Transverse colon (tissue), 4 donors: Measurements from ENCODE around the gene COX10. TPM values are rescaled to one million over a fixed set of nuclear protein-coding genes. Genes with fewer than 3 reads are reported as not detected.
A peak's percentile ranks its signal among the peaks of the same experiment; 100 is the strongest.
"Not testable (repeated sequence)": the region's sequence is repeated elsewhere in the genome, so short reads cannot be mapped to it uniquely, and the experiment has no call there.

ENCODE experiments used
- DNase-seq: peaks from one replicate; pipeline ENCODE4 v3.0.0-alpha.2; 2019
- H3K27ac ChIP-seq, 4 donors: fragments of 200-600 bp; sonication (generic); 2 replicates each; pipeline ENCODE4 v1.5.1; 2016 to 2018; ENCODE audit warnings: inconsistent platforms in 4 of 4
- H3K27me3 ChIP-seq: fragments of 200-600 bp; sonication (generic); 2 replicates; pipeline ENCODE4 v1.5.1; 2017; ENCODE audit warnings: inconsistent platforms
- H3K36me3 ChIP-seq, 4 donors: fragments of 200-600 bp; sonication (generic); 2 replicates each; pipeline ENCODE4 v1.5.1; 2017 to 2019; ENCODE audit warnings: inconsistent platforms in 4 of 4
- H3K4me1 ChIP-seq, 4 donors: fragments of 200-600 bp; sonication (generic); 2 replicates each; pipeline ENCODE4 v1.5.1; 2017 to 2020; ENCODE audit warnings: inconsistent platforms in 4 of 4
- H3K4me3 ChIP-seq, 4 donors: fragments of 200-600 bp; sonication (generic); 1 replicate in 1 of 4; 2 replicates in 3 of 4; pipeline versions ENCODE4 v1.5.1 to v1.6.1; 2017 to 2019; ENCODE audit warnings: inconsistent platforms in 4 of 4
- H3K9me3 ChIP-seq, 2 donors: fragments of 200-600 bp; sonication (generic); 2 replicates each; pipeline ENCODE4 v1.5.1; 2017 to 2019; ENCODE audit warnings: inconsistent platforms in 2 of 2
- CTCF ChIP-seq, 5 experiments: fragments of 200-600 bp in 3 of 5; fragments of 450-650 bp in 2 of 5; sonication (generic) in 3 of 5; IDR thresholded peaks; 1 replicate in 2 of 5; 2 replicates in 3 of 5; pipeline ENCODE4 v1.5.1; 2016 to 2017; ENCODE audit warnings: antibody characterized with exemption in 5 of 5, inconsistent platforms in 3 of 5, mild to moderate bottlenecking in 2 of 5, moderate library complexity in 1 of 5
- EP300 ChIP-seq: sonication (generic); formaldehyde crosslinking; IDR thresholded peaks from one replicate; pipeline ENCODE4 v1.6.1; 2017; ENCODE audit warnings: antibody characterized with exemption, low read depth
- POLR2A ChIP-seq: fragments of 450-650 bp; IDR thresholded peaks from one replicate; pipeline ENCODE4 v1.6.1; 2016; ENCODE audit warnings: antibody characterized with exemption, mild to moderate bottlenecking, moderate library complexity
- POLR2AphosphoS5 ChIP-seq, 3 donors: sonication (generic); formaldehyde crosslinking; IDR thresholded peaks; one replicate each; pipeline ENCODE4 v1.6.1; 2016; ENCODE audit warnings: antibody characterized with exemption in 3 of 3
- WGBS, 2 donors: methylation state at CpG; one replicate each; pipeline ENCODE4 v1.1.5; 2018; ENCODE audit warnings: low coverage in 1 of 2; 5-methylcytosine and 5-hydroxymethylcytosine counted together
- in situ Hi-C, 4 donors: fragments of 200-750 bp; cut with MboI; loops; one replicate each; pipeline versions ENCODE4 v1.15.0 to v1.15.1; 2017; ENCODE audit warnings: low sequenced_read_pairs in 3 of 4, low pct_ligation_motif_present in 1 of 4, low pct_unique_long_range_greater_than_20kb in 1 of 4
- intact Hi-C: fragments of 100-400 bp; cut with DNase I; formaldehyde crosslinking; loops from one replicate; pipeline ENCODE4 v1.15.1; 2023; ENCODE audit warnings: low total_unique reads
- total RNA-seq, 4 donors: library from RNA; depleted of rRNA; stranded (reverse); fragments of >200 nt; gene quantifications; one replicate each; pipeline ENCODE4 v1.1.0, GENCODE V29; 2016

COX10 gene
- total RNA-seq, 4 donors from 2014 or later = 48.9 to 61.9 (median 53.5) TPM

DNA sequence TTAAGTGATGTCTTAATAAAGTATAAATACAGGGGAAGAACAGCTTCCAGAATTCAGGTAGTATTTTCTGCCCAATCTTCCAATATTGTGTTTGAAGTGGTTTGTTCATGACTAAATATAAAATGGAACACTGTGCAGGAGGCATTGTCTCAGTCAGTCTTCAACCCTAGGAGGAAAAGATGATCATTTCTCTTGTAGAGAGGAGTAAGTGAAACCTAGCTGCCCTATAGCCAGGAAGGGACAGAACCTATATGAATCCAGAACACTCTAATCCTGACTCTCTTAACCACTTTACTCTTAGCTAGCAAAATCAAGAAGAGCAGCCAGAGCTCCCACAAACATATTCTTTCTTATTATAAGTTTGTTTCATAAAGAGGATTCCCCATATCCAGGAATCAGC, 122.2 kb downstream of the COX10 start:
- H3K4me3 ChIP-seq, H3K4me1 ChIP-seq, H3K27ac ChIP-seq, in situ Hi-C loops, H3K36me3 ChIP-seq, intact Hi-C loops, H3K9me3 ChIP-seq, DNase-seq, H3K27me3 ChIP-seq: not testable (repeated sequence)

GRCh38 chr17:14192039-14192438, 122.7 kb downstream of the COX10 start:
- DNase-seq, H3K9me3 ChIP-seq, intact Hi-C loops, H3K36me3 ChIP-seq, H3K4me1 ChIP-seq, H3K27ac ChIP-seq, H3K4me3 ChIP-seq, H3K27me3 ChIP-seq, in situ Hi-C loops: not testable (repeated sequence)
- WGBS, 2 donors = 80 to 100% methylated on average over 2 to 11 of the region's 11 CpGs

- H3K4me1 ChIP-seq, H3K27me3 ChIP-seq, H3K4me3 ChIP-seq, intact Hi-C loops, H3K9me3 ChIP-seq, in situ Hi-C loops, H3K36me3 ChIP-seq, DNase-seq, H3K27ac ChIP-seq: not testable (repeated sequence)
- WGBS, 2 donors = 83 to 90% methylated on average over 2 to 12 of the region's 13 CpGs
These were observed 123.5 kb downstream of the COX10 start for GRCh38 chr17:14192636-14193344.

DNA sequence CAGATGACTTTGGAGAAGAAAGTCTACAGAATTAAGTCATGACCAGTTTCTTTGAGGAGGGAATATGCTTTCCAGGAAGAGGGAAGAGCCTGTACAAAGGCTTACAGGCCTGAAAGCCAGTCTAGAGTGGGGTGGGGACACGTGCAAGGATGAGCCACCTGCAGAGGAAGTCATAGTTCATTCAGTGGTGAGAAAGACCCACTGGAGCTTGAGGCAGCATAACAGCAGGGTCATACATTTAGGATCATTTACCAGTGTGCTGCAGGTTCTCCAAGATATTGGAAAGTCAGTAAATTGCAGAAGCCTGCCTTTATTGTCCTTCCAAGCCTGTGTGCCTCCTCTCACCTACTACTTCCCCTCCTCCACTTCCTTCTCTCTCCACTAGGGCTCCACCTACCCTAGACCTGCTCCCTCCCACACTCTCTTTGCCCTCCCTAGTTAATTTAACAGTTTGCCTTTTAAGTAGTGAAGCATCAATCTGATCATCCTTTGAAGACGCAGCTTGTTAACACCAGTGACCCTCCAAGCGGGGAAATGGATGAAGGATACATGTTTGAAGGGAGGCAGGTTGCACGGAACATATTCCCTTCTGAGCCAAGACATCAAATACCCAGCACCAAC, 127.2 kb downstream of the COX10 start:
- in situ Hi-C loops (no loop called here), intact Hi-C loops (no loop called here)
- no peaks in the 10 kb centered on the region for H3K36me3 ChIP-seq
- H3K9me3 ChIP-seq = no peaks in the 10 kb centered on the region
- H3K4me1 ChIP-seq = peaks cover under 1 to 15% (median 11%) of the 10 kb centered on the region in 4 donors
- TF ChIP-seq POLR2AphosphoS5 (IDR thresholded peaks at IDR 0.05) (no peak), CTCF (IDR thresholded peaks at IDR 0.05) (peak in 3 of 5 experiments; percentile 15 to 33 (median 19))
- H3K4me3 ChIP-seq = no peak overlapping the region
- no peak for DNase-seq
- no peaks in the 10 kb centered on the region for H3K27me3 ChIP-seq
- no peak overlapping the region for H3K27ac ChIP-seq
- 88 to 95% methylated on average over 4 of the region's 4 CpGs for WGBS, 2 donors

GRCh38 chr17:14197057-14197456, 127.8 kb downstream of the COX10 start:
- Histone ChIP-seq H3K4me3 (no peak overlapping the region), H3K9me3 (no peaks in the 10 kb centered on the region), H3K4me1 (peaks cover 5 to 20% (median 15%) of the 10 kb centered on the region in 4 donors), H3K36me3 (no peaks in the 10 kb centered on the region), H3K27me3 (no peaks in the 10 kb centered on the region), H3K27ac (no peak overlapping the region)
- TF ChIP-seq POLR2A (no peak), EP300 (no peak), POLR2AphosphoS5 (IDR thresholded peaks at IDR 0.05) (no peak), CTCF (IDR thresholded peaks at IDR 0.05) (no peak)
- intact Hi-C loops (no loop called here), in situ Hi-C loops (no loop called here)
- no peak for DNase-seq
- 86 to 90% methylated on average over 1 to 2 of the region's 2 CpGs for WGBS, 2 donors

DNA sequence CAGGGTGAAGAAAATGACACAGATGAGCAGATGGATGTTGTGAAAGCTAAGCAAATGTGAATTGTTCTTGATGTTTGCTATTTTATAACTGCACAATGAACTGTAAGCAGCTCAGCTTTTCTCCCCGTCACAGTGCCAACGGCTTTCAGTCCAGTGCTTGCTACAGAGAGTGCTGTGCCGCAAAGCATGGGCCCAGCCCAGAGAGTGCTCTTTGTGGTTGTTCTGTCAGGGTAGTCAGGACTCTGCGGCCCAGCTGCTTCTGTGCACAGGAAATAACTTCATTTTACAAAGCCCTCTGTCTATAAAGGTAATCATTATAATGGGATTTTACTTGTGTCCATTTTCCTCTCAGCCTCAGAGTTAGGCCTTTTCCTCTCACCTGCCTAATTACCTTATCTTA, 128.3 kb downstream of the COX10 start:
- Histone ChIP-seq H3K36me3 (no peaks in the 10 kb centered on the region), H3K9me3 (no peaks in the 10 kb centered on the region), H3K4me1 (peaks cover 5 to 20% (median 15%) of the 10 kb centered on the region in 4 donors), H3K4me3 (no peak overlapping the region), H3K27ac (peak overlapping the region in 2 of 4 donors; percentile 5 to 22), H3K27me3 (no peaks in the 10 kb centered on the region)
- 20 to 52% methylated on average over 3 to 4 of the region's 4 CpGs for WGBS, 2 donors
- in situ Hi-C loops (no loop called here), intact Hi-C loops (no loop called here)
- DNase-seq = peak; percentile 26
- TF ChIP-seq EP300 (no peak), CTCF (IDR thresholded peaks at IDR 0.05) (no peak), POLR2AphosphoS5 (IDR thresholded peaks at IDR 0.05) (no peak), POLR2A (no peak)
